HG03354 (cell line): Measurements from ENCODE around the gene TMEM127.
"Not testable (repeated sequence)": the region's sequence is repeated elsewhere in the genome, so short reads cannot be mapped to it uniquely, and the experiment has no call there.

Experiments
- ATAC-seq: cut with Tn5 transposase; IDR thresholded peaks from one replicate; pipeline ENCODE4 v1.9.1; 2021; ENCODE audit warnings: mild to moderate bottlenecking; ENCODE audit not compliant: unreplicated experiment, poor library complexity, severe bottlenecking

Gene TMEM127

GRCh38 chr2:96245609-96246390 is 20.0 kb downstream of the TMEM127 start:
- ATAC-seq = no peak

GRCh38 chr2:96243843-96244242 is 22.0 kb downstream of the TMEM127 start:
- no peak for ATAC-seq

GRCh38 chr2:96241900-96242611 is 23.7 kb downstream of the TMEM127 start:
- ATAC-seq = peak; percentile 90

GRCh38 chr2:96241227-96241626 is 24.6 kb downstream of the TMEM127 start:
- ATAC-seq = no peak

- ATAC-seq = no peak
Measured at GRCh38 chr2:96240341-96241038, 25.3 kb downstream of the TMEM127 start.

- ATAC-seq = no peak
Measured at GRCh38 chr2:96239745-96240264, 26.0 kb downstream of the TMEM127 start.

GRCh38 chr2:96239091-96239490 is 26.7 kb downstream of the TMEM127 start:
- no peak for ATAC-seq

GRCh38 chr2:96238266-96238665 is 27.5 kb downstream of the TMEM127 start:
- ATAC-seq = no peak

GRCh38 chr2:96236882-96237281 is 28.9 kb downstream of the TMEM127 start:
- ATAC-seq = no peak

GRCh38 chr2:96233880-96234316 is 31.9 kb downstream of the TMEM127 start:
- ATAC-seq = peak; percentile 96

- ATAC-seq = no peak
Measured at GRCh38 chr2:96233436-96233835, 32.4 kb downstream of the TMEM127 start.

GRCh38 chr2:96231316-96231715 is 34.5 kb downstream of the TMEM127 start:
- ATAC-seq = no peak

- peak; percentile 75 for ATAC-seq
Measured at GRCh38 chr2:96225016-96225533, 40.7 kb downstream of the TMEM127 start.

GRCh38 chr2:96221106-96221505 is 44.7 kb downstream of the TMEM127 start:
- not testable (repeated sequence) for ATAC-seq

GRCh38 chr2:96219959-96220358 is 45.8 kb downstream of the TMEM127 start:
- not testable (repeated sequence) for ATAC-seq

- no peak for ATAC-seq
Measured at GRCh38 chr2:96218508-96219131, 47.2 kb downstream of the TMEM127 start.

- no peak for ATAC-seq
Measured at GRCh38 chr2:96214554-96214953, 51.2 kb downstream of the TMEM127 start.

GRCh38 chr2:96213379-96213778 is 52.4 kb downstream of the TMEM127 start:
- ATAC-seq = no peak

GRCh38 chr2:96212339-96212738 is 53.5 kb downstream of the TMEM127 start:
- no peak for ATAC-seq

GRCh38 chr2:96209729-96210085 is 56.1 kb downstream of the TMEM127 start:
- ATAC-seq = no peak
